ENCODE results near the gene HOXC13. TPM values are rescaled to one million over a fixed set of nuclear protein-coding genes. Genes with fewer than 3 reads are reported as not detected.

The HOXC13 gene
- total RNA-seq, 1 donor from 2014 or later = not detected

- Mint-ChIP-seq H3K27me3 (ENCODE audit: unreplicated experiment) (peaks cover 92% of the 10 kb centered on the region), H3K27ac (ENCODE audit: unreplicated experiment) (no peak overlapping the region), H3K9me3 (ENCODE audit: unreplicated experiment) (no peaks in the 10 kb centered on the region), H3K36me3 (ENCODE audit: unreplicated experiment) (no peaks in the 10 kb centered on the region), H3K4me1 (ENCODE audit: unreplicated experiment) (peaks cover 8% of the 10 kb centered on the region), H3K4me3 (ENCODE audit: unreplicated experiment) (peak overlapping the region; percentile 15)
- no peak for TF ChIP-seq CTCF (IDR thresholded peaks at IDR 0.05)
- no peak for DNase-seq (ENCODE audit: extremely low spot score, unreplicated experiment)
Observed at GRCh38 chr12:53952871-53953734, 14.5 kb downstream of the HOXC13 start.

- DNase-seq (ENCODE audit: extremely low spot score, unreplicated experiment) = no peak
- Mint-ChIP-seq H3K4me3 (ENCODE audit: unreplicated experiment) (no peak overlapping the region), H3K36me3 (ENCODE audit: unreplicated experiment) (no peaks in the 10 kb centered on the region), H3K27ac (ENCODE audit: unreplicated experiment) (no peak overlapping the region), H3K4me1 (ENCODE audit: unreplicated experiment) (peaks cover 8% of the 10 kb centered on the region), H3K27me3 (ENCODE audit: unreplicated experiment) (peaks cover 91% of the 10 kb centered on the region), H3K9me3 (ENCODE audit: unreplicated experiment) (no peaks in the 10 kb centered on the region)
- TF ChIP-seq CTCF (IDR thresholded peaks at IDR 0.05) = no peak
Observed at GRCh38 chr12:53953831-53954693, 15.4 kb downstream of the HOXC13 start.

GRCh38 chr12:53954694-53955035, 16.0 kb downstream of the HOXC13 start, which contains the start of gene HOXC12:
Gene HOXC12, plus strand, starts transcription at chr12:53954903. Its CDS starts 27 bp downstream, at chr12:53954930.
- H3K36me3 Mint-ChIP-seq (ENCODE audit: unreplicated experiment) = no peaks in the 10 kb centered on the region
- H3K4me1 Mint-ChIP-seq (ENCODE audit: unreplicated experiment) = peaks cover 8% of the 10 kb centered on the region
- H3K9me3 Mint-ChIP-seq (ENCODE audit: unreplicated experiment) = no peaks in the 10 kb centered on the region
- no peak within 1 kb of the TSS for H3K4me3 Mint-ChIP-seq (ENCODE audit: unreplicated experiment)
- no peak for DNase-seq (ENCODE audit: extremely low spot score, unreplicated experiment)
- TF ChIP-seq CTCF (IDR thresholded peaks at IDR 0.05) = no peak
- H3K27me3 Mint-ChIP-seq (ENCODE audit: unreplicated experiment) = peaks cover 92% of the 10 kb centered on the region
- no peak within 1 kb of the TSS for H3K27ac Mint-ChIP-seq (ENCODE audit: unreplicated experiment)

GRCh38 chr12:53955036-53955775, 16.6 kb downstream of the HOXC13 start:
- DNase-seq (ENCODE audit: extremely low spot score, unreplicated experiment) = no peak
- Mint-ChIP-seq H3K27ac (ENCODE audit: unreplicated experiment) (no peak overlapping the region), H3K9me3 (ENCODE audit: unreplicated experiment) (no peaks in the 10 kb centered on the region), H3K36me3 (ENCODE audit: unreplicated experiment) (no peaks in the 10 kb centered on the region), H3K4me1 (ENCODE audit: unreplicated experiment) (peaks cover 8% of the 10 kb centered on the region), H3K27me3 (ENCODE audit: unreplicated experiment) (peaks cover 92% of the 10 kb centered on the region), H3K4me3 (ENCODE audit: unreplicated experiment) (no peak overlapping the region)
- TF ChIP-seq CTCF (IDR thresholded peaks at IDR 0.05) = no peak

Data from osteocyte (in vitro differentiated cells).